GM23338 (cell line): ENCODE data around the gene OR6N1. TPM values are rescaled to one million over a fixed set of nuclear protein-coding genes. Genes with fewer than 3 reads are reported as not detected.

Source experiments
- ATAC-seq: fragments of 200-7000 bp; cut with Tn5 transposase; 3 replicates; pipeline ENCODE4 v1.9.1; 2020
- DNase-seq: peaks from one replicate; pipeline ENCODE4 v3.0.0-alpha.2; 2015; ENCODE audit warnings: low spot score
- H2AFZ ChIP-seq: fragments of 200-600 bp; sonication (generic); 2 replicates; pipeline ENCODE4 v1.8.0; 2016; ENCODE audit warnings: antibody characterized with exemption, mild to moderate bottlenecking, moderate library complexity
- H3F3A ChIP-seq: fragments of 200-600 bp; sonication (generic); replicated peaks from 2 replicates; pipeline ENCODE4 v1.8.0; 2017; ENCODE audit warnings: antibody characterized with exemption, mixed run types, low read depth
- H3K27ac ChIP-seq: fragments of 200-600 bp; sonication (generic); 2 replicates; pipeline ENCODE4 v1.6.1; 2016; ENCODE audit warnings: low read depth
- H3K27me3 ChIP-seq: fragments of 200-600 bp; sonication (generic); 2 replicates; pipeline ENCODE4 v1.8.0; 2016; ENCODE audit warnings: mild to moderate bottlenecking, mixed run types, moderate library complexity; ENCODE audit not compliant: insufficient read depth
- H3K36me3 ChIP-seq: fragments of 200-600 bp; sonication (generic); 2 replicates; pipeline ENCODE4 v1.8.0; 2016; ENCODE audit warnings: mild to moderate bottlenecking; ENCODE audit not compliant: insufficient read depth
- H3K4me1 ChIP-seq: fragments of 200-600 bp; sonication (generic); 2 replicates; pipeline ENCODE4 v1.8.0; 2016; ENCODE audit warnings: mild to moderate bottlenecking, moderate library complexity; ENCODE audit not compliant: insufficient read depth
- H3K4me2 ChIP-seq: fragments of 200-600 bp; sonication (generic); 2 replicates; pipeline ENCODE4 v1.7.1; 2017; ENCODE audit warnings: mixed run types
- H3K4me3 ChIP-seq: fragments of 200-600 bp; sonication (generic); 2 replicates; pipeline ENCODE4 v1.6.1; 2016; ENCODE audit warnings: mixed run types
- H3K79me2 ChIP-seq: fragments of 200-600 bp; sonication (generic); replicated peaks from 2 replicates; pipeline ENCODE4 v1.8.0; 2017; ENCODE audit warnings: mild to moderate bottlenecking; ENCODE audit not compliant: insufficient read depth
- H3K9me2 ChIP-seq: fragments of 200-600 bp; sonication (generic); 2 replicates; pipeline ENCODE4 v1.8.0; 2017; ENCODE audit not compliant: insufficient read depth
- H4K20me1 ChIP-seq: fragments of 200-600 bp; sonication (generic); replicated peaks from 2 replicates; pipeline ENCODE4 v1.8.0; 2017; ENCODE audit warnings: mild to moderate bottlenecking; ENCODE audit not compliant: insufficient read depth
- H3K27ac Mint-ChIP-seq: 2 replicates; pipeline ENCODE4 v1.8.0; 2020; ENCODE audit warnings: inconsistent platforms, mild to moderate bottlenecking, moderate library complexity, mixed read lengths
- H3K27me3 Mint-ChIP-seq: 3 replicates; pipeline ENCODE4 v1.8.0; 2022; ENCODE audit warnings: low read depth, mild to moderate bottlenecking, moderate library complexity, mixed read lengths, inconsistent platforms; ENCODE audit not compliant: insufficient read depth, poor library complexity
- H3K36me3 Mint-ChIP-seq: 3 replicates; pipeline ENCODE4 v1.8.0; 2021; ENCODE audit warnings: low read depth, mild to moderate bottlenecking, inconsistent platforms, moderate library complexity, mixed read lengths
- H3K4me1 Mint-ChIP-seq: 3 replicates; pipeline ENCODE4 v1.8.0; 2020; ENCODE audit warnings: mild to moderate bottlenecking, inconsistent platforms, mixed read lengths
- H3K4me3 Mint-ChIP-seq: 3 replicates; pipeline ENCODE4 v1.8.0; 2021; ENCODE audit warnings: moderate library complexity, mild to moderate bottlenecking, inconsistent platforms, mixed read lengths
- H3K9me3 Mint-ChIP-seq: 3 replicates; pipeline ENCODE4 v1.8.0; 2020; ENCODE audit warnings: moderate library complexity, mild to moderate bottlenecking, inconsistent platforms, mixed read lengths
- EZH2 ChIP-seq: fragments of 200-600 bp; sonication (generic); IDR thresholded peaks from one replicate; pipeline ENCODE4 v1.8.0; 2017; ENCODE audit warnings: antibody characterized with exemption, mild to moderate bottlenecking, low read depth; ENCODE audit not compliant: unreplicated experiment
- JUNB ChIP-seq: IDR thresholded peaks from one replicate; pipeline ENCODE4 v1.6.1; 2016; ENCODE audit warnings: antibody characterized with exemption; ENCODE audit not compliant: unreplicated experiment
- POLR2AphosphoS5 ChIP-seq: IDR thresholded peaks from 2 replicates; pipeline ENCODE4 v1.6.1; 2016; ENCODE audit warnings: antibody characterized with exemption, low read depth
- ZNF114 ChIP-seq: fragments of 250-450 bp; sonication (Bioruptor Pico); IDR thresholded peaks from 2 replicates; pipeline ENCODE4 v1.5.0; 2020; ENCODE audit warnings: mild to moderate bottlenecking, moderate library complexity
- ZNF331 ChIP-seq: fragments of 250-450 bp; sonication (Bioruptor Pico); IDR thresholded peaks from 2 replicates; pipeline ENCODE4 v1.5.0; 2020; ENCODE audit warnings: low read depth, mild to moderate bottlenecking, moderate library complexity
- polyA plus RNA-seq: library from polyadenylated mRNA; unstranded; fragments of >200 nt; fragmentation: Nextera tagmentation; extraction: Ambion mirVana; gene quantifications from 2 replicates; pipeline ENCODE4 v1.2.1, GENCODE V29; 2016
- total RNA-seq: library from RNA; depleted of rRNA; stranded (reverse); fragments of >200 nt; shearing (Covaris generic); gene quantifications from 2 replicates; pipeline ENCODE4 v1.2.3, GENCODE V29; 2014
- TF ChIP-seq, protein P1 (sequence below): fragments of 250-450 bp; sonication (Bioruptor Pico); IDR thresholded peaks from 2 replicates; pipeline ENCODE4 v1.5.0; 2020; ENCODE audit warnings: mild to moderate bottlenecking, moderate library complexity
- TF ChIP-seq, protein P2 (sequence below): IDR thresholded peaks from one replicate; pipeline ENCODE4 v1.6.1; 2018; ENCODE audit warnings: antibody characterized with exemption; ENCODE audit not compliant: unreplicated experiment

Gene OR6N1
- total and polyA plus RNA-seq, 2 experiments from 2014 or later: not detected

DNA sequence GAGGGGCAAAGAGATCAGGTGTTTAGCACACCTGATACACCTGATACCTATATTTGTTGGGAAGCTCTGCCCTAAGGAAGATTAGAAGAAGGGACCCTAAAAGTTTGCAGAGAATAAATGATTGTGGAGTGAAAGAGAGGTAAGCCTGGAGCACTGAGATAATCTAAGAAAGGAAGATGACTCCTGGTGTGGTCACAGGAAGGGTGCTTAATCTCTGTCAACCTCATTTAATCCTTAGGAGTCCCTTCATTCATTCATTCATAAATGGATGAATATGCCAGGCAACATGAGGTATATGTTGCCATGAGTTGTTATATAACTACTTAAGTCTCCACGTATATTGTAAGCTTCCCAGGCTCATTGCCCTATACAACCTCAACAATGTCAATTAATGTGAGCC is 43.0 kb upstream of the OR6N1 start (continued):
- TF ChIP-seq, protein P1, sequence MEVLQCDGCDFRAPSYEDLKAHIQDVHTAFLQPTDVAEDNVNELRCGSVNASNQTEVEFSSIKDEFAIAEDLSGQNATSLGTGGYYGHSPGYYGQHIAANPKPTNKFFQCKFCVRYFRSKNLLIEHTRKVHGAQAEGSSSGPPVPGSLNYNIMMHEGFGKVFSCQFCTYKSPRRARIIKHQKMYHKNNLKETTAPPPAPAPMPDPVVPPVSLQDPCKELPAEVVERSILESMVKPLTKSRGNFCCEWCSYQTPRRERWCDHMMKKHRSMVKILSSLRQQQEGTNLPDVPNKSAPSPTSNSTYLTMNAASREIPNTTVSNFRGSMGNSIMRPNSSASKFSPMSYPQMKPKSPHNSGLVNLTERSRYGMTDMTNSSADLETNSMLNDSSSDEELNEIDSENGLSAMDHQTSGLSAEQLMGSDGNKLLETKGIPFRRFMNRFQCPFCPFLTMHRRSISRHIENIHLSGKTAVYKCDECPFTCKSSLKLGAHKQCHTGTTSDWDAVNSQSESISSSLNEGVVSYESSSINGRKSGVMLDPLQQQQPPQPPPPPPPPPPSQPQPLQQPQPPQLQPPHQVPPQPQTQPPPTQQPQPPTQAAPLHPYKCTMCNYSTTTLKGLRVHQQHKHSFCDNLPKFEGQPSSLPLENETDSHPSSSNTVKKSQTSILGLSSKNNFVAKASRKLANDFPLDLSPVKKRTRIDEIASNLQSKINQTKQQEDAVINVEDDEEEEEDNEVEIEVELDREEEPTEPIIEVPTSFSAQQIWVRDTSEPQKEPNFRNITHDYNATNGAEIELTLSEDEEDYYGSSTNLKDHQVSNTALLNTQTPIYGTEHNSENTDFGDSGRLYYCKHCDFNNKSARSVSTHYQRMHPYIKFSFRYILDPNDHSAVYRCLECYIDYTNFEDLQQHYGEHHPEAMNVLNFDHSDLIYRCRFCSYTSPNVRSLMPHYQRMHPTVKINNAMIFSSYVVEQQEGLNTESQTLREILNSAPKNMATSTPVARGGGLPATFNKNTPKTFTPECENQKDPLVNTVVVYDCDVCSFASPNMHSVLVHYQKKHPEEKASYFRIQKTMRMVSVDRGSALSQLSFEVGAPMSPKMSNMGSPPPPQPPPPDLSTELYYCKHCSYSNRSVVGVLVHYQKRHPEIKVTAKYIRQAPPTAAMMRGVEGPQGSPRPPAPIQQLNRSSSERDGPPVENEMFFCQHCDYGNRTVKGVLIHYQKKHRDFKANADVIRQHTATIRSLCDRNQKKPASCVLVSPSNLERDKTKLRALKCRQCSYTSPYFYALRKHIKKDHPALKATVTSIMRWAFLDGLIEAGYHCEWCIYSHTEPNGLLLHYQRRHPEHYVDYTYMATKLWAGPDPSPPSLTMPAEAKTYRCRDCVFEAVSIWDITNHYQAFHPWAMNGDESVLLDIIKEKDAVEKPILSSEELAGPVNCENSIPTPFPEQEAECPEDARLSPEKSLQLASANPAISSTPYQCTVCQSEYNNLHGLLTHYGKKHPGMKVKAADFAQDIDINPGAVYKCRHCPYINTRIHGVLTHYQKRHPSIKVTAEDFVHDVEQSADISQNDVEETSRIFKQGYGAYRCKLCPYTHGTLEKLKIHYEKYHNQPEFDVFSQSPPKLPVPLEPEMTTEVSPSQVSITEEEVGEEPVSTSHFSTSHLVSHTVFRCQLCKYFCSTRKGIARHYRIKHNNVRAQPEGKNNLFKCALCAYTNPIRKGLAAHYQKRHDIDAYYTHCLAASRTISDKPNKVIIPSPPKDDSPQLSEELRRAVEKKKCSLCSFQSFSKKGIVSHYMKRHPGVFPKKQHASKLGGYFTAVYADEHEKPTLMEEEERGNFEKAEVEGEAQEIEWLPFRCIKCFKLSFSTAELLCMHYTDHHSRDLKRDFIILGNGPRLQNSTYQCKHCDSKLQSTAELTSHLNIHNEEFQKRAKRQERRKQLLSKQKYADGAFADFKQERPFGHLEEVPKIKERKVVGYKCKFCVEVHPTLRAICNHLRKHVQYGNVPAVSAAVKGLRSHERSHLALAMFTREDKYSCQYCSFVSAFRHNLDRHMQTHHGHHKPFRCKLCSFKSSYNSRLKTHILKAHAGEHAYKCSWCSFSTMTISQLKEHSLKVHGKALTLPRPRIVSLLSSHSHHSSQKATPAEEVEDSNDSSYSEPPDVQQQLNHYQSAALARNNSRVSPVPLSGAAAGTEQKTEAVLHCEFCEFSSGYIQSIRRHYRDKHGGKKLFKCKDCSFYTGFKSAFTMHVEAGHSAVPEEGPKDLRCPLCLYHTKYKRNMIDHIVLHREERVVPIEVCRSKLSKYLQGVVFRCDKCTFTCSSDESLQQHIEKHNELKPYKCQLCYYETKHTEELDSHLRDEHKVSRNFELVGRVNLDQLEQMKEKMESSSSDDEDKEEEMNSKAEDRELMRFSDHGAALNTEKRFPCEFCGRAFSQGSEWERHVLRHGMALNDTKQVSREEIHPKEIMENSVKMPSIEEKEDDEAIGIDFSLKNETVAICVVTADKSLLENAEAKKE (CRISPR knock-in tag): no peak
- TF ChIP-seq POLR2AphosphoS5 (no peak), ZNF331 (CRISPR knock-in tag) (no peak), EZH2 (no peak), ZNF114 (CRISPR knock-in tag) (no peak)

DNA sequence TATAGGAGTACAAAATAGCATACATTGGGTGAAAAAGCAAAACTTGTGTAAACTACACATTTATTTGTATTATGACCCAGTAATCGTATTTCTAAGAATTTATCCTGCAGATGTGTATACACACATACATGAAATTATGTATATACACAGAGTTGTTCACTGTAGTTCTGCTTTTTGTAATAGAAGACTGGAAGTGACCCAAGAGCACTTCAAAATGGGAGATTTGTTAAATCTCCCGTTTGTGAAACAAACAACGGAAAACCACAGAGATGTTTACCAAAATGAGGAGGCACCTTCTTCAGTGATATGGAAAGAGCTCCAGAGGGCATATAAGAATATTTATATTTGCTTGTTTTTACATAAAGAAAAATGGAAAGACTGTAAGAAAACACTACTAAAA is 41.2 kb upstream of the OR6N1 start:
- Histone ChIP-seq H3K36me3 (no peaks in the 10 kb centered on the region), H3K27ac (no peak overlapping the region), H2AFZ (no peak overlapping the region), H3K27me3 (no peaks in the 10 kb centered on the region), H3K4me1 (no peaks in the 10 kb centered on the region), H3F3A (no peaks in the 10 kb centered on the region), H3K79me2 (no peaks in the 10 kb centered on the region), H3K4me2 (no peak overlapping the region), H3K4me3 (no peak overlapping the region), H3K9me2 (no peaks in the 10 kb centered on the region), H4K20me1 (no peaks in the 10 kb centered on the region)
- H3K4me3 Mint-ChIP-seq: no peak overlapping the region
- H3K36me3 Mint-ChIP-seq: no peaks in the 10 kb centered on the region
- ATAC-seq: no peak
- peaks cover 2% of the 10 kb centered on the region for H3K27me3 Mint-ChIP-seq
- no peaks in the 10 kb centered on the region for H3K4me1 Mint-ChIP-seq
- H3K9me3 Mint-ChIP-seq: no peaks in the 10 kb centered on the region
- H3K27ac Mint-ChIP-seq: no peak overlapping the region
- no peak for DNase-seq
- TF ChIP-seq JUNB: no peak
- TF ChIP-seq ZNF331 (CRISPR knock-in tag): no peak
- TF ChIP-seq, protein P2, sequence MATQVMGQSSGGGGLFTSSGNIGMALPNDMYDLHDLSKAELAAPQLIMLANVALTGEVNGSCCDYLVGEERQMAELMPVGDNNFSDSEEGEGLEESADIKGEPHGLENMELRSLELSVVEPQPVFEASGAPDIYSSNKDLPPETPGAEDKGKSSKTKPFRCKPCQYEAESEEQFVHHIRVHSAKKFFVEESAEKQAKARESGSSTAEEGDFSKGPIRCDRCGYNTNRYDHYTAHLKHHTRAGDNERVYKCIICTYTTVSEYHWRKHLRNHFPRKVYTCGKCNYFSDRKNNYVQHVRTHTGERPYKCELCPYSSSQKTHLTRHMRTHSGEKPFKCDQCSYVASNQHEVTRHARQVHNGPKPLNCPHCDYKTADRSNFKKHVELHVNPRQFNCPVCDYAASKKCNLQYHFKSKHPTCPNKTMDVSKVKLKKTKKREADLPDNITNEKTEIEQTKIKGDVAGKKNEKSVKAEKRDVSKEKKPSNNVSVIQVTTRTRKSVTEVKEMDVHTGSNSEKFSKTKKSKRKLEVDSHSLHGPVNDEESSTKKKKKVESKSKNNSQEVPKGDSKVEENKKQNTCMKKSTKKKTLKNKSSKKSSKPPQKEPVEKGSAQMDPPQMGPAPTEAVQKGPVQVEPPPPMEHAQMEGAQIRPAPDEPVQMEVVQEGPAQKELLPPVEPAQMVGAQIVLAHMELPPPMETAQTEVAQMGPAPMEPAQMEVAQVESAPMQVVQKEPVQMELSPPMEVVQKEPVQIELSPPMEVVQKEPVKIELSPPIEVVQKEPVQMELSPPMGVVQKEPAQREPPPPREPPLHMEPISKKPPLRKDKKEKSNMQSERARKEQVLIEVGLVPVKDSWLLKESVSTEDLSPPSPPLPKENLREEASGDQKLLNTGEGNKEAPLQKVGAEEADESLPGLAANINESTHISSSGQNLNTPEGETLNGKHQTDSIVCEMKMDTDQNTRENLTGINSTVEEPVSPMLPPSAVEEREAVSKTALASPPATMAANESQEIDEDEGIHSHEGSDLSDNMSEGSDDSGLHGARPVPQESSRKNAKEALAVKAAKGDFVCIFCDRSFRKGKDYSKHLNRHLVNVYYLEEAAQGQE: no peak
